Middle frontal gyrus (tissue), 1 donor: ENCODE data around the gene COL10A1.

Source experiments
- DNase-seq: peaks from one replicate; pipeline ENCODE4 v3.0.0-alpha.2; 2015; ENCODE audit warnings: low spot score; ENCODE audit errors: extremely low spot score

Gene COL10A1

GRCh38 chr6:116126032-116126431, at the start of gene COL10A1:
Gene COL10A1, minus strand, starts transcription at chr6:116126132. Its CDS starts 640 bp downstream, at chr6:116125492.
- DNase-seq = no peak

- DNase-seq = no peak
Measured at GRCh38 chr6:116175344-116175743, 49.4 kb upstream of the COL10A1 start.

GRCh38 chr6:116173928-116174327, 48.0 kb upstream of the COL10A1 start:
- no peak for DNase-seq

- no peak for DNase-seq
Measured at GRCh38 chr6:116170358-116171057, 44.6 kb upstream of the COL10A1 start.

GRCh38 chr6:116169880-116170279, 43.9 kb upstream of the COL10A1 start:
- DNase-seq = no peak

GRCh38 chr6:116168148-116168547, 42.2 kb upstream of the COL10A1 start:
- DNase-seq = no peak

GRCh38 chr6:116166369-116166768, 40.4 kb upstream of the COL10A1 start:
- DNase-seq = no peak

- no peak for DNase-seq
Measured at GRCh38 chr6:116165596-116165995, 39.7 kb upstream of the COL10A1 start.

GRCh38 chr6:116159782-116160524, 34.0 kb upstream of the COL10A1 start:
- no peak for DNase-seq

- DNase-seq = no peak
Measured at GRCh38 chr6:116158641-116159040, 32.7 kb upstream of the COL10A1 start.

GRCh38 chr6:116157391-116157790, 31.5 kb upstream of the COL10A1 start:
- DNase-seq = no peak

GRCh38 chr6:116156405-116157326, 30.7 kb upstream of the COL10A1 start:
- DNase-seq = no peak

- no peak for DNase-seq
Measured at GRCh38 chr6:116154887-116155286, 29.0 kb upstream of the COL10A1 start.

GRCh38 chr6:116152620-116153019, 26.7 kb upstream of the COL10A1 start:
- no peak for DNase-seq

GRCh38 chr6:116145803-116146675, 20.1 kb upstream of the COL10A1 start:
- DNase-seq = no peak

GRCh38 chr6:116144605-116145004, 18.7 kb upstream of the COL10A1 start:
- DNase-seq = no peak

GRCh38 chr6:116139917-116140316, 14.0 kb upstream of the COL10A1 start:
- no peak for DNase-seq

GRCh38 chr6:116136933-116137340, 11.0 kb upstream of the COL10A1 start:
- no peak for DNase-seq

GRCh38 chr6:116136373-116136772, 10.4 kb upstream of the COL10A1 start:
- no peak for DNase-seq

- no peak for DNase-seq
Measured at GRCh38 chr6:116133453-116133852, 7.5 kb upstream of the COL10A1 start.
